ENCODE data around the gene PKN2. TPM values are rescaled to one million over a fixed set of nuclear protein-coding genes. Genes with fewer than 3 reads are reported as not detected.

The PKN2 gene
- total and polyA plus RNA-seq, 9 of the 15 experiments (the other 6 are each of a cell fraction or from before 2014, with no cell fraction given) = 4.5 to 25.3 (median 19.2) TPM

- TF ChIP-seq ZBTB17 (CRISPR knock-in tag; IDR thresholded peaks at IDR 0.05) = no peak
- TF ChIP-seq IRF2 (CRISPR knock-in tag; IDR thresholded peaks at IDR 0.05) = no peak
- TF ChIP-seq NFXL1 (CRISPR knock-in tag; IDR thresholded peaks at IDR 0.05) = no peak
- no peak for TF ChIP-seq SUPT5H (IDR thresholded peaks at IDR 0.05)
- no peak for TF ChIP-seq TARDBP (IDR thresholded peaks at IDR 0.05)
- TF ChIP-seq ZNF395 (CRISPR knock-in tag; IDR thresholded peaks at IDR 0.05) = no peak
- TF ChIP-seq, protein P1, sequence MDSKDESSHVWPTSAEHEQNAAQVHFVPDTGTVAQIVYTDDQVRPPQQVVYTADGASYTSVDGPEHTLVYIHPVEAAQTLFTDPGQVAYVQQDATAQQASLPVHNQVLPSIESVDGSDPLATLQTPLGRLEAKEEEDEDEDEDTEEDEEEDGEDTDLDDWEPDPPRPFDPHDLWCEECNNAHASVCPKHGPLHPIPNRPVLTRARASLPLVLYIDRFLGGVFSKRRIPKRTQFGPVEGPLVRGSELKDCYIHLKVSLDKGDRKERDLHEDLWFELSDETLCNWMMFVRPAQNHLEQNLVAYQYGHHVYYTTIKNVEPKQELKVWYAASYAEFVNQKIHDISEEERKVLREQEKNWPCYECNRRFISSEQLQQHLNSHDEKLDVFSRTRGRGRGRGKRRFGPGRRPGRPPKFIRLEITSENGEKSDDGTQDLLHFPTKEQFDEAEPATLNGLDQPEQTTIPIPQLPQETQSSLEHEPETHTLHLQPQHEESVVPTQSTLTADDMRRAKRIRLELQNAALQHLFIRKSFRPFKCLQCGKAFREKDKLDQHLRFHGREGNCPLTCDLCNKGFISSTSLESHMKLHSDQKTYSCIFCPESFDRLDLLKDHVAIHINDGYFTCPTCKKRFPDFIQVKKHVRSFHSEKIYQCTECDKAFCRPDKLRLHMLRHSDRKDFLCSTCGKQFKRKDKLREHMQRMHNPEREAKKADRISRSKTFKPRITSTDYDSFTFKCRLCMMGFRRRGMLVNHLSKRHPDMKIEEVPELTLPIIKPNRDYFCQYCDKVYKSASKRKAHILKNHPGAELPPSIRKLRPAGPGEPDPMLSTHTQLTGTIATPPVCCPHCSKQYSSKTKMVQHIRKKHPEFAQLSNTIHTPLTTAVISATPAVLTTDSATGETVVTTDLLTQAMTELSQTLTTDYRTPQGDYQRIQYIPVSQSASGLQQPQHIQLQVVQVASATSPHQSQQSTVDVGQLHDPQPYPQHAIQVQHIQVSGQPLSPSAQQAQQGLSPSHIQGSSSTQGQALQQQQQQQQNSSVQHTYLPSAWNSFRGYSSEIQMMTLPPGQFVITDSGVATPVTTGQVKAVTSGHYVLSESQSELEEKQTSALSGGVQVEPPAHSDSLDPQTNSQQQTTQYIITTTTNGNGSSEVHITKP (IDR thresholded peaks at IDR 0.05; ENCODE audit: partially characterized antibody) = no peak
- no peak for TF ChIP-seq ZNF253 (CRISPR knock-in tag; conservative IDR thresholded peaks at IDR 0.05)
- no peak for TF ChIP-seq ZNF444 (CRISPR knock-in tag; IDR thresholded peaks at IDR 0.05)
- TF ChIP-seq E2F3 (CRISPR knock-in tag; IDR thresholded peaks at IDR 0.05) = no peak
- TF ChIP-seq, protein P2, sequence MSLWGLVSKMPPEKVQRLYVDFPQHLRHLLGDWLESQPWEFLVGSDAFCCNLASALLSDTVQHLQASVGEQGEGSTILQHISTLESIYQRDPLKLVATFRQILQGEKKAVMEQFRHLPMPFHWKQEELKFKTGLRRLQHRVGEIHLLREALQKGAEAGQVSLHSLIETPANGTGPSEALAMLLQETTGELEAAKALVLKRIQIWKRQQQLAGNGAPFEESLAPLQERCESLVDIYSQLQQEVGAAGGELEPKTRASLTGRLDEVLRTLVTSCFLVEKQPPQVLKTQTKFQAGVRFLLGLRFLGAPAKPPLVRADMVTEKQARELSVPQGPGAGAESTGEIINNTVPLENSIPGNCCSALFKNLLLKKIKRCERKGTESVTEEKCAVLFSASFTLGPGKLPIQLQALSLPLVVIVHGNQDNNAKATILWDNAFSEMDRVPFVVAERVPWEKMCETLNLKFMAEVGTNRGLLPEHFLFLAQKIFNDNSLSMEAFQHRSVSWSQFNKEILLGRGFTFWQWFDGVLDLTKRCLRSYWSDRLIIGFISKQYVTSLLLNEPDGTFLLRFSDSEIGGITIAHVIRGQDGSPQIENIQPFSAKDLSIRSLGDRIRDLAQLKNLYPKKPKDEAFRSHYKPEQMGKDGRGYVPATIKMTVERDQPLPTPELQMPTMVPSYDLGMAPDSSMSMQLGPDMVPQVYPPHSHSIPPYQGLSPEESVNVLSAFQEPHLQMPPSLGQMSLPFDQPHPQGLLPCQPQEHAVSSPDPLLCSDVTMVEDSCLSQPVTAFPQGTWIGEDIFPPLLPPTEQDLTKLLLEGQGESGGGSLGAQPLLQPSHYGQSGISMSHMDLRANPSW (CRISPR knock-in tag; IDR thresholded peaks at IDR 0.05) = no peak
Measured at GRCh38 chr1:88742531-88742930, 58.5 kb downstream of the PKN2 start (continued).

Data from K562 (cell line).